H9 (cell line): ENCODE data around the gene SEMA6A. TPM values are rescaled to one million over a fixed set of nuclear protein-coding genes. Genes with fewer than 3 reads are reported as not detected.

ENCODE experiments used
- DNase-seq: peaks from one replicate; pipeline ENCODE4 v3.0.0-alpha.2; 2017
- H2AFZ ChIP-seq: one replicate; pipeline ENCODE4 v1.6.1; 2013; ENCODE audit warnings: mild to moderate bottlenecking, low read length, control low read depth, moderate library complexity
- H2AK5ac ChIP-seq: 2 replicates; pipeline ENCODE4 v1.6.1; 2013; ENCODE audit warnings: low read length, control low read depth, mixed read lengths; ENCODE audit not compliant: insufficient read length
- H2BK120ac ChIP-seq: one replicate; pipeline ENCODE4 v1.6.1; 2013; ENCODE audit warnings: low read depth, mild to moderate bottlenecking, low read length, control low read depth, inconsistent platforms; ENCODE audit not compliant: poor library complexity, severe bottlenecking
- H2BK12ac ChIP-seq: 2 replicates; pipeline ENCODE4 v1.6.1; 2013; ENCODE audit warnings: low read length, control low read depth, mixed read lengths, low read depth; ENCODE audit not compliant: insufficient read length
- H2BK15ac ChIP-seq: 2 replicates; pipeline ENCODE4 v1.6.1; 2013; ENCODE audit warnings: low read depth, low read length, control low read depth
- H2BK20ac ChIP-seq: one replicate; pipeline ENCODE4 v1.6.1; 2013; ENCODE audit warnings: low read depth, mild to moderate bottlenecking, low read length, control low read depth, inconsistent platforms; ENCODE audit not compliant: poor library complexity, severe bottlenecking
- H2BK5ac ChIP-seq: 2 replicates; pipeline ENCODE4 v1.6.1; 2013; ENCODE audit warnings: low read length, control low read depth, mixed read lengths; ENCODE audit not compliant: insufficient read length
- H3K14ac ChIP-seq: 2 replicates; pipeline ENCODE4 v1.6.1; 2013; ENCODE audit warnings: low read length, control low read depth; ENCODE audit not compliant: insufficient read depth
- H3K18ac ChIP-seq: 2 replicates; pipeline ENCODE4 v1.6.1; 2013; ENCODE audit warnings: low read depth, mild to moderate bottlenecking, mixed read lengths, low read length, control low read depth; ENCODE audit not compliant: insufficient read length
- H3K23ac ChIP-seq: 2 replicates; pipeline ENCODE4 v1.6.1; 2013; ENCODE audit warnings: low read length, control low read depth, mixed read lengths, low read depth; ENCODE audit not compliant: insufficient read length
- H3K23me2 ChIP-seq: 2 replicates; pipeline ENCODE4 v1.6.1; 2013; ENCODE audit warnings: low read depth, mild to moderate bottlenecking, mixed read lengths, low read length, control low read depth; ENCODE audit not compliant: insufficient read length, poor library complexity, severe bottlenecking
- H3K27ac ChIP-seq: 2 replicates; pipeline ENCODE4 v1.5.1; 2013; ENCODE audit warnings: low read length, control low read depth, mixed read lengths, low read depth; ENCODE audit not compliant: insufficient read length
- H3K27me3 ChIP-seq: 2 replicates; pipeline ENCODE4 v1.6.1; 2013; ENCODE audit warnings: low read length, control low read depth, inconsistent platforms; ENCODE audit not compliant: insufficient read depth
- H3K4ac ChIP-seq: 2 replicates; pipeline ENCODE4 v1.6.1; 2013; ENCODE audit warnings: low read depth, mild to moderate bottlenecking, control low read depth, inconsistent platforms, low read length, moderate library complexity
- H3K4me1 ChIP-seq: 2 replicates; pipeline ENCODE4 v1.6.1; 2013; ENCODE audit warnings: low read length, control low read depth, inconsistent platforms; ENCODE audit not compliant: insufficient read depth
- H3K4me2 ChIP-seq: 2 replicates; pipeline ENCODE4 v1.6.1; 2013; ENCODE audit warnings: low read length, control low read depth, mixed read lengths; ENCODE audit not compliant: insufficient read length, insufficient read depth
- H3K56ac ChIP-seq: 2 replicates; pipeline ENCODE4 v1.6.1; 2013; ENCODE audit warnings: low read depth, mild to moderate bottlenecking, mixed read lengths, low read length, control low read depth; ENCODE audit not compliant: insufficient read length
- H3K79me1 ChIP-seq: 2 replicates; pipeline ENCODE4 v1.6.1; 2013; ENCODE audit warnings: low read depth, mild to moderate bottlenecking, moderate library complexity, low read length, control low read depth, inconsistent platforms; ENCODE audit not compliant: insufficient read depth, poor library complexity, severe bottlenecking
- H3K79me2 ChIP-seq: 2 replicates; pipeline ENCODE4 v1.6.1; 2013; ENCODE audit warnings: low read length, control low read depth, inconsistent platforms; ENCODE audit not compliant: insufficient read depth
- H3K9ac ChIP-seq: 2 replicates; pipeline ENCODE4 v1.6.1; 2013; ENCODE audit warnings: low read length, control low read depth, mixed read lengths; ENCODE audit not compliant: insufficient read length; ENCODE audit errors: extremely low read depth
- H3K9me3 ChIP-seq: one replicate; pipeline ENCODE4 v1.6.1; 2013; ENCODE audit warnings: low read depth, low read length, inconsistent platforms; ENCODE audit not compliant: control insufficient read depth
- H3T11ph ChIP-seq: one replicate; pipeline ENCODE4 v1.6.1; 2013; ENCODE audit warnings: mild to moderate bottlenecking, low read length, control low read depth, inconsistent platforms
- H4K20me1 ChIP-seq: one replicate; pipeline ENCODE4 v1.6.1; 2013; ENCODE audit not compliant: control insufficient read depth, insufficient read length, insufficient read depth
- H4K5ac ChIP-seq: 2 replicates; pipeline ENCODE4 v1.6.1; 2013; ENCODE audit warnings: low read depth, mild to moderate bottlenecking, mixed read lengths, low read length, control low read depth; ENCODE audit not compliant: insufficient read length
- H4K8ac ChIP-seq: replicated peaks from 2 replicates; pipeline ENCODE4 v1.6.1; 2013; ENCODE audit warnings: low read length, control low read depth, mixed read lengths, low read depth; ENCODE audit not compliant: insufficient read length
- H4K91ac ChIP-seq: 2 replicates; pipeline ENCODE4 v1.6.1; 2013; ENCODE audit warnings: low read depth, mild to moderate bottlenecking, moderate library complexity, mixed read lengths, low read length, control low read depth; ENCODE audit not compliant: insufficient read length
- H3K27ac Mint-ChIP-seq, 3 experiments: 2 replicates in 2 of 3; 3 replicates in 1 of 3; pipeline ENCODE4 v1.8.0; 2020 to 2021; ENCODE audit warnings: mixed read lengths in 3 of 3, mild to moderate bottlenecking in 1 of 3, moderate library complexity in 1 of 3
- H3K27me3 Mint-ChIP-seq: 2 replicates; pipeline ENCODE4 v1.8.0; 2021; ENCODE audit warnings: low read depth, mild to moderate bottlenecking, moderate library complexity, mixed read lengths
- H3K36me3 Mint-ChIP-seq, 3 experiments: 2 replicates in 2 of 3; 3 replicates in 1 of 3; pipeline ENCODE4 v1.8.0; 2020 to 2021; ENCODE audit warnings: low read depth in 3 of 3, mixed read lengths in 3 of 3; ENCODE audit not compliant: insufficient read depth in 1 of 3
- H3K4me1 Mint-ChIP-seq, 2 experiments: 2 replicates each; pipeline ENCODE4 v1.8.0; 2020; ENCODE audit warnings: mixed read lengths in 2 of 2
- H3K4me3 Mint-ChIP-seq, 2 experiments: 2 replicates in 1 of 2; 3 replicates in 1 of 2; pipeline ENCODE4 v1.8.0; 2020 to 2021; ENCODE audit warnings: mild to moderate bottlenecking in 2 of 2, mixed read lengths in 2 of 2, moderate library complexity in 1 of 2
- H3K9me3 Mint-ChIP-seq, 2 experiments: 2 replicates in 1 of 2; 3 replicates in 1 of 2; pipeline ENCODE4 v1.8.0; 2020; ENCODE audit warnings: mild to moderate bottlenecking in 2 of 2, mixed read lengths in 2 of 2, moderate library complexity in 1 of 2
- CTCF ChIP-seq: fragments of 200-600 bp; sonication (generic); conservative IDR thresholded peaks from 3 replicates; pipeline ENCODE4 v1.8.0; 2021; ENCODE audit warnings: antibody characterized with exemption, mild to moderate bottlenecking
- WGBS: extraction: QIAGEN DNeasy Blood & Tissue Kit; methylation state at CpG from one replicate; pipeline ENCODE4 v1.1.7; 2013; ENCODE audit warnings: missing lambda C conversion rate, low lambda C conversion rate, mixed read lengths; ENCODE audit not compliant: insufficient read length; ENCODE audit errors: extremely low coverage; 5-methylcytosine and 5-hydroxymethylcytosine counted together
- total RNA-seq: library from RNA; stranded (reverse); gene quantifications from 2 replicates; pipeline ENCODE4 v1.2.1, GENCODE V29; 2021

The SEMA6A gene
- total RNA-seq, 1 experiment from 2014 or later, result 354 TPM

- no peak overlapping the region for H3K27ac Mint-ChIP-seq
- H3K4me1 Mint-ChIP-seq, result peaks cover 0 to 3% of the 10 kb centered on the region in 2 experiments; a peak in 1 of 4 replicates
- no peaks in the 10 kb centered on the region for H3K9me3 Mint-ChIP-seq
Observed at GRCh38 chr5:116476897-116477537, 97.6 kb downstream of the SEMA6A start.

More at GRCh38 chr5:116476897-116477537, 97.6 kb downstream of the SEMA6A start:
- no peak overlapping the region for H3K27ac ChIP-seq
- no peaks in the 10 kb centered on the region for H3K4me1 ChIP-seq
- H3K79me2 ChIP-seq, result 0 out of 2 replicates have a peak, but pooled peaks cover 4% of the 10 kb centered on the region
- DNase-seq, result no peak
- H4K91ac ChIP-seq, result no peak overlapping the region
- no peak overlapping the region for H2AFZ ChIP-seq
- no peaks in the 10 kb centered on the region for H3K9me3 ChIP-seq
- TF ChIP-seq CTCF, result no peak
- H3K79me1 ChIP-seq, result no peaks in the 10 kb centered on the region
- H3K36me3 Mint-ChIP-seq, result peaks cover 69 to 96% (median 93%) of the 10 kb centered on the region in 3 experiments
- no peak overlapping the region for H3T11ph ChIP-seq
- H3K23me2 ChIP-seq, result no peaks in the 10 kb centered on the region
- no peaks in the 10 kb centered on the region; the same call in 1 of the 2 replicates for H3K27me3 Mint-ChIP-seq
- no peak overlapping the region for H2AK5ac ChIP-seq
- H3K14ac ChIP-seq, result no peak overlapping the region
- no peak overlapping the region for H3K23ac ChIP-seq
- H3K9ac ChIP-seq, result no peak overlapping the region
- H2BK15ac ChIP-seq, result no peak overlapping the region
- H2BK12ac ChIP-seq, result no peak overlapping the region
- H3K56ac ChIP-seq, result no peak overlapping the region
- no CpG with 5 or more reads among the region's 4 CpGs for WGBS
- H3K4me2 ChIP-seq, result no peak overlapping the region
- H4K20me1 ChIP-seq, result no peaks in the 10 kb centered on the region
- H2BK5ac ChIP-seq, result no peak overlapping the region
- H3K27me3 ChIP-seq, result no peaks in the 10 kb centered on the region
- no peak overlapping the region for H2BK20ac ChIP-seq
- no peak overlapping the region for H3K4me3 Mint-ChIP-seq
- no peak overlapping the region for H3K18ac ChIP-seq
- H4K8ac ChIP-seq, result no peak overlapping the region
- H3K4ac ChIP-seq, result no peak overlapping the region
- H4K5ac ChIP-seq, result no peak overlapping the region
- no peak overlapping the region for H2BK120ac ChIP-seq
